Measurements from ENCODE around the gene FAM83G. TPM values are rescaled to one million over a fixed set of nuclear protein-coding genes. Genes with fewer than 3 reads are reported as not detected.

Gene FAM83G
- total RNA-seq, 1 experiment from 2014 or later: 38.7 TPM

DNA sequence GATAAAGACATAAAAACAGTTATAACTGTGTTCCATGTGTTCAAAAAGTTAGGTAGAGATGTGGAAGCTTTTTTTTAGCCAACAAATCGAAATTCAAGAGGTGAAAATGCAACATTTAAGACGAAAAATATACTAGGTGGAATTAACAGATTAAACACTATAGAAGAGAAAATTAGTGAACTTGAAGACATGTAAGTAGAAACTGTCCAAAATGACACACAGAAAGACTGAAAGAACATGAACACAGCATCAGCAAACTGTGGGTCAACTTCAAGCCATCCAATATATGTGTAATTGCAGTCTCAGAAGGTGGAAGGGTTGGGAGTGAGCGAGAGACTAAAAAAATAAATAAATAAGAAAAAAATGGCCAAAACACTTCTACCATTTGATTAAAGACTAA lies 9.3 kb downstream of the FAM83G start:
- Histone ChIP-seq H3K79me1 (ENCODE audit: insufficient read depth, low read depth, low read length, poor library complexity, severe bottlenecking) (no peaks in the 10 kb centered on the region), H3K4ac (ENCODE audit: low read depth, low read length) (no peak overlapping the region), H3K9me3 (ENCODE audit: control insufficient read depth, low read depth, low read length) (no peaks in the 10 kb centered on the region), H2BK120ac (ENCODE audit: low read depth, low read length, poor library complexity, severe bottlenecking) (no peak overlapping the region), H3K56ac (ENCODE audit: insufficient read length, low read depth, low read length) (no peak overlapping the region), H3K23me2 (ENCODE audit: insufficient read length, low read depth, low read length, poor library complexity, severe bottlenecking) (no peaks in the 10 kb centered on the region), H3K9ac (ENCODE audit: extremely low read depth, insufficient read length, low read length) (no peak overlapping the region), H3K4me2 (ENCODE audit: insufficient read depth, insufficient read length, low read length) (no peak overlapping the region), H3K27ac (ENCODE audit: insufficient read length, low read depth, low read length) (no peak overlapping the region), H4K20me1 (ENCODE audit: control insufficient read depth, insufficient read depth, insufficient read length) (no peaks in the 10 kb centered on the region), H4K8ac (replicated peaks; ENCODE audit: insufficient read length, low read depth, low read length) (no peak overlapping the region), H2BK20ac (ENCODE audit: low read depth, low read length, poor library complexity, severe bottlenecking) (no peak overlapping the region), H4K5ac (ENCODE audit: insufficient read length, low read depth, low read length) (no peak overlapping the region), H3T11ph (ENCODE audit: low read length) (no peak overlapping the region), H3K79me2 (ENCODE audit: insufficient read depth, low read length) (peaks cover 1% of the 10 kb centered on the region; the same call in 1 of the 2 replicates), H2AFZ (ENCODE audit: low read length) (no peak overlapping the region), H3K27me3 (ENCODE audit: insufficient read depth, low read length) (no peaks in the 10 kb centered on the region), H3K14ac (ENCODE audit: insufficient read depth, low read length) (no peak overlapping the region), H3K18ac (ENCODE audit: insufficient read length, low read depth, low read length) (no peak overlapping the region), H3K23ac (ENCODE audit: insufficient read length, low read depth, low read length) (no peak overlapping the region), H4K91ac (ENCODE audit: insufficient read length, low read depth, low read length) (no peak overlapping the region), H2BK5ac (ENCODE audit: insufficient read length, low read length) (no peak overlapping the region), H3K4me1 (ENCODE audit: insufficient read depth, low read length) (no peaks in the 10 kb centered on the region), H2BK15ac (ENCODE audit: low read depth, low read length) (no peak overlapping the region), H2BK12ac (ENCODE audit: insufficient read length, low read depth, low read length) (no peak overlapping the region), H2AK5ac (ENCODE audit: insufficient read length, low read length) (no peak overlapping the region)
- DNase-seq: no peak
- TF ChIP-seq, protein P1, sequence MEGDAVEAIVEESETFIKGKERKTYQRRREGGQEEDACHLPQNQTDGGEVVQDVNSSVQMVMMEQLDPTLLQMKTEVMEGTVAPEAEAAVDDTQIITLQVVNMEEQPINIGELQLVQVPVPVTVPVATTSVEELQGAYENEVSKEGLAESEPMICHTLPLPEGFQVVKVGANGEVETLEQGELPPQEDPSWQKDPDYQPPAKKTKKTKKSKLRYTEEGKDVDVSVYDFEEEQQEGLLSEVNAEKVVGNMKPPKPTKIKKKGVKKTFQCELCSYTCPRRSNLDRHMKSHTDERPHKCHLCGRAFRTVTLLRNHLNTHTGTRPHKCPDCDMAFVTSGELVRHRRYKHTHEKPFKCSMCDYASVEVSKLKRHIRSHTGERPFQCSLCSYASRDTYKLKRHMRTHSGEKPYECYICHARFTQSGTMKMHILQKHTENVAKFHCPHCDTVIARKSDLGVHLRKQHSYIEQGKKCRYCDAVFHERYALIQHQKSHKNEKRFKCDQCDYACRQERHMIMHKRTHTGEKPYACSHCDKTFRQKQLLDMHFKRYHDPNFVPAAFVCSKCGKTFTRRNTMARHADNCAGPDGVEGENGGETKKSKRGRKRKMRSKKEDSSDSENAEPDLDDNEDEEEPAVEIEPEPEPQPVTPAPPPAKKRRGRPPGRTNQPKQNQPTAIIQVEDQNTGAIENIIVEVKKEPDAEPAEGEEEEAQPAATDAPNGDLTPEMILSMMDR (conservative IDR thresholded peaks at IDR 0.05): no peak
- peaks cover 3 to 7% of the 10 kb centered on the region in 2 experiments; a peak in 3 of 4 replicates for H3K4me1 Mint-ChIP-seq
- no CpG with 5 or more reads among the region's 3 CpGs for WGBS (ENCODE audit: extremely low coverage, insufficient read length, low lambda C conversion rate)
- H3K4me3 Mint-ChIP-seq: no peak overlapping the region
- peaks cover 4 to 8% of the 10 kb centered on the region in 2 experiments for H3K9me3 Mint-ChIP-seq
- no peaks in the 10 kb centered on the region; the same call in 1 of the 2 replicates for H3K27me3 Mint-ChIP-seq (ENCODE audit: low read depth)
- peaks cover 20 to 38% (median 26%) of the 10 kb centered on the region in 3 experiments for H3K36me3 Mint-ChIP-seq (ENCODE audit: insufficient read depth in 1 of 3, low read depth in 3 of 3)
- H3K27ac Mint-ChIP-seq: no peak overlapping the region
